ENCODE data around the gene ZNF70.

- TF ChIP-seq, protein P1, sequence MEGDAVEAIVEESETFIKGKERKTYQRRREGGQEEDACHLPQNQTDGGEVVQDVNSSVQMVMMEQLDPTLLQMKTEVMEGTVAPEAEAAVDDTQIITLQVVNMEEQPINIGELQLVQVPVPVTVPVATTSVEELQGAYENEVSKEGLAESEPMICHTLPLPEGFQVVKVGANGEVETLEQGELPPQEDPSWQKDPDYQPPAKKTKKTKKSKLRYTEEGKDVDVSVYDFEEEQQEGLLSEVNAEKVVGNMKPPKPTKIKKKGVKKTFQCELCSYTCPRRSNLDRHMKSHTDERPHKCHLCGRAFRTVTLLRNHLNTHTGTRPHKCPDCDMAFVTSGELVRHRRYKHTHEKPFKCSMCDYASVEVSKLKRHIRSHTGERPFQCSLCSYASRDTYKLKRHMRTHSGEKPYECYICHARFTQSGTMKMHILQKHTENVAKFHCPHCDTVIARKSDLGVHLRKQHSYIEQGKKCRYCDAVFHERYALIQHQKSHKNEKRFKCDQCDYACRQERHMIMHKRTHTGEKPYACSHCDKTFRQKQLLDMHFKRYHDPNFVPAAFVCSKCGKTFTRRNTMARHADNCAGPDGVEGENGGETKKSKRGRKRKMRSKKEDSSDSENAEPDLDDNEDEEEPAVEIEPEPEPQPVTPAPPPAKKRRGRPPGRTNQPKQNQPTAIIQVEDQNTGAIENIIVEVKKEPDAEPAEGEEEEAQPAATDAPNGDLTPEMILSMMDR (IDR thresholded peaks at IDR 0.05) = no peak
- TF ChIP-seq USF1 (CRISPR knock-in tag; IDR thresholded peaks at IDR 0.05) (no peak), ZNF138 (CRISPR knock-in tag; conservative IDR thresholded peaks at IDR 0.05) (no peak), ZBTB21 (CRISPR knock-in tag; IDR thresholded peaks at IDR 0.05; ENCODE audit: borderline replicate concordance) (no peak), TEAD1 (CRISPR knock-in tag; IDR thresholded peaks at IDR 0.05) (no peak), ESRRA (CRISPR knock-in tag; IDR thresholded peaks at IDR 0.05; ENCODE audit: borderline replicate concordance) (no peak), ZNF532 (CRISPR knock-in tag; IDR thresholded peaks at IDR 0.05; ENCODE audit: borderline replicate concordance) (no peak), ZMAT4 (CRISPR knock-in tag; IDR thresholded peaks at IDR 0.05) (no peak)
- TF ChIP-seq, protein P2, sequence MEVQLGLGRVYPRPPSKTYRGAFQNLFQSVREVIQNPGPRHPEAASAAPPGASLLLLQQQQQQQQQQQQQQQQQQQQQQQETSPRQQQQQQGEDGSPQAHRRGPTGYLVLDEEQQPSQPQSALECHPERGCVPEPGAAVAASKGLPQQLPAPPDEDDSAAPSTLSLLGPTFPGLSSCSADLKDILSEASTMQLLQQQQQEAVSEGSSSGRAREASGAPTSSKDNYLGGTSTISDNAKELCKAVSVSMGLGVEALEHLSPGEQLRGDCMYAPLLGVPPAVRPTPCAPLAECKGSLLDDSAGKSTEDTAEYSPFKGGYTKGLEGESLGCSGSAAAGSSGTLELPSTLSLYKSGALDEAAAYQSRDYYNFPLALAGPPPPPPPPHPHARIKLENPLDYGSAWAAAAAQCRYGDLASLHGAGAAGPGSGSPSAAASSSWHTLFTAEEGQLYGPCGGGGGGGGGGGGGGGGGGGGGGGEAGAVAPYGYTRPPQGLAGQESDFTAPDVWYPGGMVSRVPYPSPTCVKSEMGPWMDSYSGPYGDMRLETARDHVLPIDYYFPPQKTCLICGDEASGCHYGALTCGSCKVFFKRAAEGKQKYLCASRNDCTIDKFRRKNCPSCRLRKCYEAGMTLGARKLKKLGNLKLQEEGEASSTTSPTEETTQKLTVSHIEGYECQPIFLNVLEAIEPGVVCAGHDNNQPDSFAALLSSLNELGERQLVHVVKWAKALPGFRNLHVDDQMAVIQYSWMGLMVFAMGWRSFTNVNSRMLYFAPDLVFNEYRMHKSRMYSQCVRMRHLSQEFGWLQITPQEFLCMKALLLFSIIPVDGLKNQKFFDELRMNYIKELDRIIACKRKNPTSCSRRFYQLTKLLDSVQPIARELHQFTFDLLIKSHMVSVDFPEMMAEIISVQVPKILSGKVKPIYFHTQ (CRISPR knock-in tag; IDR thresholded peaks at IDR 0.05) = no peak
- TF ChIP-seq, protein P3, sequence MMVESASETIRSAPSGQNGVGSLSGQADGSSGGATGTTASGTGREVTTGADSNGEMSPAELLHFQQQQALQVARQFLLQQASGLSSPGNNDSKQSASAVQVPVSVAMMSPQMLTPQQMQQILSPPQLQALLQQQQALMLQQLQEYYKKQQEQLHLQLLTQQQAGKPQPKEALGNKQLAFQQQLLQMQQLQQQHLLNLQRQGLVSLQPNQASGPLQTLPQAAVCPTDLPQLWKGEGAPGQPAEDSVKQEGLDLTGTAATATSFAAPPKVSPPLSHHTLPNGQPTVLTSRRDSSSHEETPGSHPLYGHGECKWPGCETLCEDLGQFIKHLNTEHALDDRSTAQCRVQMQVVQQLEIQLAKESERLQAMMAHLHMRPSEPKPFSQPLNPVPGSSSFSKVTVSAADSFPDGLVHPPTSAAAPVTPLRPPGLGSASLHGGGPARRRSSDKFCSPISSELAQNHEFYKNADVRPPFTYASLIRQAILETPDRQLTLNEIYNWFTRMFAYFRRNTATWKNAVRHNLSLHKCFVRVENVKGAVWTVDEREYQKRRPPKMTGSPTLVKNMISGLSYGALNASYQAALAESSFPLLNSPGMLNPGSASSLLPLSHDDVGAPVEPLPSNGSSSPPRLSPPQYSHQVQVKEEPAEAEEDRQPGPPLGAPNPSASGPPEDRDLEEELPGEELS (CRISPR knock-in tag; IDR thresholded peaks at IDR 0.05) = no peak
- TF ChIP-seq, protein P4, sequence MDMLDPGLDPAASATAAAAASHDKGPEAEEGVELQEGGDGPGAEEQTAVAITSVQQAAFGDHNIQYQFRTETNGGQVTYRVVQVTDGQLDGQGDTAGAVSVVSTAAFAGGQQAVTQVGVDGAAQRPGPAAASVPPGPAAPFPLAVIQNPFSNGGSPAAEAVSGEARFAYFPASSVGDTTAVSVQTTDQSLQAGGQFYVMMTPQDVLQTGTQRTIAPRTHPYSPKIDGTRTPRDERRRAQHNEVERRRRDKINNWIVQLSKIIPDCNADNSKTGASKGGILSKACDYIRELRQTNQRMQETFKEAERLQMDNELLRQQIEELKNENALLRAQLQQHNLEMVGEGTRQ (CRISPR knock-in tag; IDR thresholded peaks at IDR 0.05) = no peak
These were observed 28.8 kb upstream of the ZNF70 start for GRCh38 chr22:23779731-23780130.
